HG02973 (cell line): ENCODE measurements around the gene TNFRSF14.

ENCODE experiments used
- ATAC-seq: cut with Tn5 transposase; IDR thresholded peaks from one replicate; pipeline ENCODE4 v1.9.1; 2021; ENCODE audit warnings: moderate library complexity; ENCODE audit not compliant: unreplicated experiment

Gene TNFRSF14

GRCh38 chr1:2597441-2598328, 41.5 kb downstream of the TNFRSF14 start:
- no peak for ATAC-seq

GRCh38 chr1:2598329-2598931, 42.3 kb downstream of the TNFRSF14 start:
- ATAC-seq: no peak

- ATAC-seq: no peak
Observed at GRCh38 chr1:2601721-2602303, 45.6 kb downstream of the TNFRSF14 start.

GRCh38 chr1:2602311-2602835, 46.2 kb downstream of the TNFRSF14 start:
- no peak for ATAC-seq

GRCh38 chr1:2602866-2603520, 46.8 kb downstream of the TNFRSF14 start:
- no peak for ATAC-seq

- no peak for ATAC-seq
Observed at GRCh38 chr1:2603521-2604155, 47.5 kb downstream of the TNFRSF14 start.

- ATAC-seq: no peak
Observed at GRCh38 chr1:2604156-2604843, 48.1 kb downstream of the TNFRSF14 start.

- no peak for ATAC-seq
Observed at GRCh38 chr1:2604844-2605508, 48.8 kb downstream of the TNFRSF14 start.

- ATAC-seq: no peak
Observed at GRCh38 chr1:2605509-2606395, 49.6 kb downstream of the TNFRSF14 start.

GRCh38 chr1:2606396-2606880, 50.3 kb downstream of the TNFRSF14 start:
- no peak for ATAC-seq

GRCh38 chr1:2606881-2607621, 50.9 kb downstream of the TNFRSF14 start:
- no peak for ATAC-seq

GRCh38 chr1:2607641-2608091, 51.5 kb downstream of the TNFRSF14 start:
- ATAC-seq: no peak

- no peak for ATAC-seq
Observed at GRCh38 chr1:2609319-2610035, 53.3 kb downstream of the TNFRSF14 start.

- no peak for ATAC-seq
Observed at GRCh38 chr1:2610036-2610959, 54.1 kb downstream of the TNFRSF14 start.

- no peak for ATAC-seq
Observed at GRCh38 chr1:2611031-2611501, 54.9 kb downstream of the TNFRSF14 start.
